HG02870 (cell line): ENCODE data around the gene REPS1.

ENCODE experiments used
- ATAC-seq: cut with Tn5 transposase; IDR thresholded peaks from one replicate; pipeline ENCODE4 v1.9.1; 2021; ENCODE audit warnings: mild to moderate bottlenecking, moderate library complexity; ENCODE audit not compliant: unreplicated experiment

The REPS1 gene

DNA sequence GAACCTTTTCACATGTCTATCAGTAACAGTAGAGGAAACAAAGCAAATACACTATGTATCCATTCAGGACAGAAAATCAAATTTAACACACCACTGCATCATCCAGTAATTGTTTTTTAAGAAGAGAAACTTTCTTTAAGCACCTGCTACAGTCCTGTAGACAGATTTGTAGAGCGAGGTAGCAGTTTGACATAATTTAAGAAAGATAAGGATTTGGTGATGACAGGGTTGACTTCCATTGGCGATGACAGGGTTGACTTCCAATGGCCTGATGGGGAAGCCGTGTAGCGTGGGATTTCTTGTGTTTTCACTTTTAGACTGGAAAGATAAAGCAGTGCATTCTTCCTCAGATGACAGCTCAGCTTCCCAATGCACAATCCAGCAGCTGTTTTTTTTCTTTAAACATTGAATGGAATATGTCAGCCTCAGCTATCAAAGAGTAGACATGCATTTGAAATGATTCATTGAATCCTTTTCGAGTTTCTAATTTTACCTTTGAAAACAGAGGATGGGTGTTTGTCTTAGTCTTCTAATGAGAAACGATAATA, 123.6 kb downstream of the REPS1 start:
- no peak for ATAC-seq

DNA sequence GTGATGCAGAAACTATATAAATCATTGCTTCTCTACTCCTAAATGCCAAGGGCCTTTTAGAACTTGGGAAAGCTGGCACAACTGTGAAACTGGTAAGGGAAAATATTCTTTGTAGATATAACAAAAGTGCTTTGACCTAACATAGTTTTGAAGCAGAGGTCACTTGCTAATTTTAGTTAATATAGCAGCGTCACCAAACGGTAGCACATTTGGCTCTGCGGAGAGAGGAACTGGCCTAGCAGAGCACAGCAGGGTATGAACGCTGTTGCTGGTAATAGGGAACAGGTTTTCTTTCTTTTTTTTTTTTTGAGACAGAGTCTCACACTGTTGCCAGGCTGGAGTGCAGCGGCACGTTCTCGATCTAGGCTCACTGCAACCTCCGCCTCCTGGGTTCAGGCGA, 124.7 kb downstream of the REPS1 start:
- no peak for ATAC-seq

DNA sequence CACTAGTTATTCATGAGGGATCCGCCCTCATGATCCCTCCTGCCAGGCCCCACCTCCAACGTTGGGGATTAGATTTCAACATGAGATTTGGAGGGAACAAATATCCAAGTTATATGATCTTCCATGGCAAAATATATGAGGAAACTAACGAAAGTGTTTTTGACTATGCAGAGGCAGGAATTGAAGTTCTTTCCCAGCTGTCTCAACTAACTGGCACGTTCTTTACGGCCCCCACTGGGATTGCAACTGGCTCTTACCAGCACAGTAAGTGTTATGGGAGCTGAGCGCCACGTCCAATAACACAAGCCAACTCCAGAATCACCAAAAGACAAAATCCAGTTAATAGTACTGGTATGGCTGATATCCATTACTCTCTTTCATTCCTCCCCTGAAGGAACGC, 125.6 kb downstream of the REPS1 start:
- no peak for ATAC-seq

DNA sequence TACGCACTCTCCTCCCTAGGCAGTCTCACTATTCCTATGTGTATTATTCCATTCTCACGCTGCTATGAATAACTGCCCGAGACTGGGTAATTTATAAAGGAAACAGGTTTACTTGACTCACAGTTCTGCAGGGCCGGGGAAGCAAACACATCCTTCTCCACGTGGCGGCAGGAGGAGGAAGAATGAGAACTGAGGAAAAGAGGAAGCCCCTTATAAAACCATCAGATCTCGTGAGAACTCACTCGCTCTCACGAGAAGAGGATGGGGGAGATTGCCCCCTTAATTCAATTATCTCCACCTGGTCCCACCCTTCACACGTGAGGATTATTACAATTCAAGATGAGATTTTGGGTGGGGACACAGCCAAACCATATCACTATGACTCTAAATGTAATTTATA, 130.3 kb downstream of the REPS1 start:
- no peak for ATAC-seq

DNA sequence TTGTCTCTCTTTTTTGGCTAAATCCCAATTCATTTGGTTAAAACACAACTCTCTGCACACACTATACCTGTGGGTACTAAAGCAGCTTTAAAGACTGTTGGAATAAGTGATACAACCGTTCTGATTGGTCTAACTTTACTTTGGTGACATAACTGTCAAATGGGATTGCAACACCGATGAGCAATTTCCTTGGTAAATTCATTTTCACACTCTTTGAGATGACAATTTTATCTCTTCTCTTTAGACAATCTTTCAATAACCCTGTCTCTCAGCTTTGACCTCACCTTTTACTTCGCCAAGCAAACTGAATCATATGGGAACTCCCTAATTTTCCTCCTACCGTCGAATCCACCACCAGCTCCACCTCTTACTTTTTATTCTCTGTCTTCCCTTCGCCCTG, 131.4 kb downstream of the REPS1 start:
- ATAC-seq = no peak
